Measurements from ENCODE around the gene BARX2. TPM values are rescaled to one million over a fixed set of nuclear protein-coding genes. Genes with fewer than 3 reads are reported as not detected.
A peak's percentile ranks its signal among the peaks of the same experiment; 100 is the strongest.

Gene BARX2
- total RNA-seq, 2 experiments from 2014 or later: 3.2 to 3.8 TPM

GRCh38 chr11:129354691-129355090 is 21.0 kb upstream of the BARX2 start:
- Mint-ChIP-seq H3K27me3 (ENCODE audit: low read depth) (peaks cover 4% of the 10 kb centered on the region), H3K36me3 (ENCODE audit: low read depth) (peaks cover 1% of the 10 kb centered on the region), H3K4me3 (no peak overlapping the region), H3K9me3 (peaks cover 5% of the 10 kb centered on the region), H3K27ac (no peak overlapping the region), H3K4me1 (ENCODE audit: low read depth) (no peaks in the 10 kb centered on the region)
- CTCF ChIA-PET: interaction anchor here (0.7 to 1.4 kb wide), 2 partner anchors 9 to 48 kb away, joined by 3 to 5 read pairs; no protein-coding TSS in a partner anchor
- intact Hi-C loops (cut with micrococcal nuclease): no loop called here
- DNase-seq: no peak

GRCh38 chr11:129359748-129360147 is 15.9 kb upstream of the BARX2 start:
- peaks cover 9% of the 10 kb centered on the region for H3K27me3 Mint-ChIP-seq (ENCODE audit: low read depth)
- CTCF ChIA-PET: no interaction called here
- H3K4me1 Mint-ChIP-seq (ENCODE audit: low read depth): no peaks in the 10 kb centered on the region
- no peak overlapping the region for H3K27ac Mint-ChIP-seq
- H3K9me3 Mint-ChIP-seq: peaks cover 10% of the 10 kb centered on the region
- no peak for DNase-seq
- H3K36me3 Mint-ChIP-seq (ENCODE audit: low read depth): peaks cover 1% of the 10 kb centered on the region
- intact Hi-C loops (cut with micrococcal nuclease): loop anchor here (5.0 to 10.0 kb wide), 2 partner anchors 493 to 775 kb away; no protein-coding TSS in a partner anchor
- H3K4me3 Mint-ChIP-seq: no peak overlapping the region

- H3K4me3 Mint-ChIP-seq: no peak overlapping the region
- H3K27me3 Mint-ChIP-seq (ENCODE audit: low read depth): peaks cover 43% of the 10 kb centered on the region
- H3K9me3 Mint-ChIP-seq: peaks cover 9% of the 10 kb centered on the region
- intact Hi-C loops (cut with micrococcal nuclease): loop anchor here (1.0 to 10.0 kb wide), 6 partner anchors 11 to 771 kb away; partner anchors contain the start of gene BARX2
- H3K4me1 Mint-ChIP-seq (ENCODE audit: low read depth): no peaks in the 10 kb centered on the region
- H3K36me3 Mint-ChIP-seq (ENCODE audit: low read depth): peaks cover 1% of the 10 kb centered on the region
- peak; percentile 90 for DNase-seq
- CTCF ChIA-PET: interaction anchor here (0.5 to 2.4 kb wide), 13 partner anchors 16 to 470 kb away, joined by 3 to 39 read pairs (median 3); no protein-coding TSS in a partner anchor
- no peak overlapping the region for H3K27ac Mint-ChIP-seq
These were observed 11.4 kb upstream of the BARX2 start for GRCh38 chr11:129364143-129364654.

GRCh38 chr11:129365816-129366215 is 9.8 kb upstream of the BARX2 start:
- Mint-ChIP-seq H3K27ac (no peak overlapping the region), H3K4me1 (ENCODE audit: low read depth) (no peaks in the 10 kb centered on the region), H3K36me3 (ENCODE audit: low read depth) (no peaks in the 10 kb centered on the region), H3K9me3 (no peaks in the 10 kb centered on the region), H3K4me3 (no peak overlapping the region), H3K27me3 (ENCODE audit: low read depth) (peaks cover 45% of the 10 kb centered on the region)
- DNase-seq: no peak
- intact Hi-C loops (cut with micrococcal nuclease): loop anchor here (10.0 kb wide), 1 partner anchor 769 kb away; no protein-coding TSS in a partner anchor
- CTCF ChIA-PET: interaction anchor here (0.7 to 2.4 kb wide), 7 partner anchors 9 to 385 kb away, joined by 4 to 15 read pairs (median 5); no protein-coding TSS in a partner anchor

GRCh38 chr11:129366737-129367597 is 8.7 kb upstream of the BARX2 start:
- Mint-ChIP-seq H3K9me3 (no peaks in the 10 kb centered on the region), H3K27me3 (ENCODE audit: low read depth) (peaks cover 57% of the 10 kb centered on the region), H3K4me1 (ENCODE audit: low read depth) (peaks cover 1% of the 10 kb centered on the region), H3K27ac (no peak overlapping the region), H3K36me3 (ENCODE audit: low read depth) (no peaks in the 10 kb centered on the region), H3K4me3 (no peak overlapping the region)
- no peak for DNase-seq
- CTCF ChIA-PET: interaction anchor here (0.6 to 2.4 kb wide), 6 partner anchors 9 to 385 kb away, joined by 3 to 15 read pairs (median 4); no protein-coding TSS in a partner anchor
- intact Hi-C loops (cut with micrococcal nuclease): loop anchor here (10.0 kb wide), 1 partner anchor 768 kb away; no protein-coding TSS in a partner anchor

GRCh38 chr11:129368889-129369672 is 6.6 kb upstream of the BARX2 start:
- no peak overlapping the region for H3K4me3 Mint-ChIP-seq
- DNase-seq: no peak
- peaks cover 74% of the 10 kb centered on the region for H3K27me3 Mint-ChIP-seq (ENCODE audit: low read depth)
- no peak overlapping the region for H3K27ac Mint-ChIP-seq
- H3K36me3 Mint-ChIP-seq (ENCODE audit: low read depth): no peaks in the 10 kb centered on the region
- CTCF ChIA-PET: interaction anchor here (0.6 to 1.1 kb wide), 3 partner anchors 147 to 397 kb away, joined by 3 to 4 read pairs (median 3); no protein-coding TSS in a partner anchor
- H3K9me3 Mint-ChIP-seq: no peaks in the 10 kb centered on the region
- intact Hi-C loops (cut with micrococcal nuclease): loop anchor here (2.0 to 10.0 kb wide), 2 partner anchors 634 to 766 kb away; partner anchors contain the start of gene PRDM10
- peaks cover 10% of the 10 kb centered on the region for H3K4me1 Mint-ChIP-seq (ENCODE audit: low read depth)

GRCh38 chr11:129370715-129371114 is 4.9 kb upstream of the BARX2 start:
- no peak for DNase-seq
- H3K4me1 Mint-ChIP-seq (ENCODE audit: low read depth): peaks cover 17% of the 10 kb centered on the region
- H3K4me3 Mint-ChIP-seq: no peak overlapping the region
- no peaks in the 10 kb centered on the region for H3K36me3 Mint-ChIP-seq (ENCODE audit: low read depth)
- peaks cover 83% of the 10 kb centered on the region for H3K27me3 Mint-ChIP-seq (ENCODE audit: low read depth)
- no peak overlapping the region for H3K27ac Mint-ChIP-seq
- H3K9me3 Mint-ChIP-seq: no peaks in the 10 kb centered on the region
- CTCF ChIA-PET: interaction anchor here (0.6 kb wide), 1 partner anchor 236 kb away, joined by 3 read pairs; no protein-coding TSS in a partner anchor
- intact Hi-C loops (cut with micrococcal nuclease): no loop called here

GRCh38 chr11:129372609-129373488 is 2.8 kb upstream of the BARX2 start:
- peak; percentile 8 for DNase-seq
- peaks cover 24% of the 10 kb centered on the region for H3K4me1 Mint-ChIP-seq (ENCODE audit: low read depth)
- H3K27ac Mint-ChIP-seq: no peak overlapping the region
- H3K9me3 Mint-ChIP-seq: no peaks in the 10 kb centered on the region
- H3K4me3 Mint-ChIP-seq: peak overlapping the region; percentile 61
- peaks cover 79% of the 10 kb centered on the region for H3K27me3 Mint-ChIP-seq (ENCODE audit: low read depth)
- H3K36me3 Mint-ChIP-seq (ENCODE audit: low read depth): no peaks in the 10 kb centered on the region
- CTCF ChIA-PET: interaction anchor here (4.1 kb wide), 1 partner anchor 376 kb away, joined by 33 read pairs; no protein-coding TSS in a partner anchor
- intact Hi-C loops (cut with micrococcal nuclease): no loop called here

- DNase-seq: peak; percentile 9
These were observed 2.1 kb upstream of the BARX2 start for GRCh38 chr11:129373489-129373953.

GRCh38 chr11:129374081-129374992 is 1.3 kb upstream of the BARX2 start:
- peaks cover 72% of the 10 kb centered on the region for H3K27me3 Mint-ChIP-seq (ENCODE audit: low read depth)
- no peaks in the 10 kb centered on the region for H3K9me3 Mint-ChIP-seq
- DNase-seq: peak; percentile 8
- no peaks in the 10 kb centered on the region for H3K36me3 Mint-ChIP-seq (ENCODE audit: low read depth)
- CTCF ChIA-PET: interaction anchor here (0.6 to 4.1 kb wide), 7 partner anchors 9 to 917 kb away, joined by 3 to 33 read pairs (median 9); no protein-coding TSS in a partner anchor
- intact Hi-C loops (cut with micrococcal nuclease): no loop called here
- peak overlapping the region; percentile 65 for H3K4me3 Mint-ChIP-seq
- H3K27ac Mint-ChIP-seq: no peak overlapping the region
- peaks cover 24% of the 10 kb centered on the region for H3K4me1 Mint-ChIP-seq (ENCODE audit: low read depth)

More at GRCh38 chr11:129373489-129373953, 2.1 kb upstream of the BARX2 start:
- Mint-ChIP-seq H3K4me1 (ENCODE audit: low read depth) (peaks cover 24% of the 10 kb centered on the region), H3K27ac (no peak overlapping the region), H3K9me3 (no peaks in the 10 kb centered on the region), H3K36me3 (ENCODE audit: low read depth) (no peaks in the 10 kb centered on the region), H3K27me3 (ENCODE audit: low read depth) (peaks cover 76% of the 10 kb centered on the region), H3K4me3 (peak overlapping the region; percentile 65)
- intact Hi-C loops (cut with micrococcal nuclease): no loop called here
- CTCF ChIA-PET: interaction anchor here (0.7 to 4.1 kb wide), 2 partner anchors 322 to 376 kb away, joined by 3 to 33 read pairs; no protein-coding TSS in a partner anchor

Data from activated naive CD4-positive, alpha-beta T cell treated with anti-CD3 and anti-CD28 coated beads for 36 hours (primary cell).